Endothelial cell of umbilical vein (primary cell): Measurements from ENCODE around the gene VPS8. TPM values are rescaled to one million over a fixed set of nuclear protein-coding genes. Genes with fewer than 3 reads are reported as not detected.

ENCODE experiments used
- BruUV-seq: library from RNA; stranded (reverse); fragments of 400-500 nt; replicated peaks from 2 replicates; lab custom pipeline; 2021; lab: Mats Ljungman, UMichigan
- CTCF ChIA-PET: fragments of 300-600, 350-600 bp; sonication (Branson Sonifier 250); formaldehyde crosslinking; loops from one replicate; lab custom pipeline; 2021; ENCODE audit warnings: antibody characterized with exemption, inconsistent platforms; lab: Charles Lee
- POLR2A ChIA-PET: fragments of 300-600, 350-600 bp; sonication (Branson Sonifier 250); formaldehyde crosslinking; loops from one replicate; lab custom pipeline; 2021; ENCODE audit warnings: antibody characterized with exemption, inconsistent platforms; lab: Charles Lee
- DNase-seq: peaks from one replicate; pipeline ENCODE4 v3.0.0-alpha.2; 2011; ENCODE audit warnings: low read depth, low spot score
- FAIRE-seq: peaks from 2 replicates; lab custom pipeline; 2011; peaks lifted over from hg19 to GRCh38; lab: Jason Lieb, UNC
- H2AFZ ChIP-seq: 2 replicates; pipeline ENCODE4 v1.6.0; 2012; ENCODE audit warnings: low read depth, low read length, control low read depth, inconsistent platforms
- H3K27ac ChIP-seq: 2 replicates; pipeline ENCODE4 v1.5.1; 2011; ENCODE audit warnings: low read depth, mild to moderate bottlenecking, control low read depth, low read length, moderate library complexity; ENCODE audit not compliant: insufficient read depth
- H3K27me3 ChIP-seq, 2 experiments: 2 replicates each; pipeline versions ENCODE4 v1.6.0 to v1.6.1; 2011; ENCODE audit warnings: low read length in 2 of 2, mixed read lengths in 1 of 2; ENCODE audit not compliant: control insufficient read depth in 2 of 2, insufficient read depth in 2 of 2
- H3K36me3 ChIP-seq, 2 experiments: 2 replicates in 1 of 2; 3 replicates in 1 of 2; pipeline ENCODE4 v1.5.1; 2011; ENCODE audit warnings: low read length in 2 of 2, mild to moderate bottlenecking in 1 of 2, moderate library complexity in 1 of 2; ENCODE audit not compliant: control insufficient read depth in 2 of 2, insufficient read depth in 2 of 2; ENCODE audit errors: extremely low read depth in 1 of 2
- H3K4me1 ChIP-seq: 3 replicates; pipeline ENCODE4 v1.5.1; 2011; ENCODE audit warnings: mild to moderate bottlenecking, low read length; ENCODE audit not compliant: control insufficient read depth, insufficient read depth; ENCODE audit errors: extremely low read depth
- H3K4me2 ChIP-seq: 2 replicates; pipeline ENCODE4 v1.6.1; 2011; ENCODE audit warnings: low read length, control low read depth, mixed read lengths; ENCODE audit not compliant: insufficient read depth
- H3K4me3 ChIP-seq, 3 experiments: fragments of 200-600 bp in 1 of 3; sonication (generic), shearing (Covaris generic) in 1 of 3; replicated peaks in 1 of 3; 2 replicates each; pipeline ENCODE4 v1.5.1; 2011 to 2016; ENCODE audit warnings: control low read depth in 3 of 3, low read length in 3 of 3, mild to moderate bottlenecking in 2 of 3, inconsistent platforms in 1 of 3, low read depth in 1 of 3, moderate library complexity in 1 of 3; ENCODE audit not compliant: insufficient read depth in 1 of 3
- H3K79me2 ChIP-seq: 2 replicates; pipeline ENCODE4 v1.6.0; 2012; ENCODE audit warnings: low read length, inconsistent platforms; ENCODE audit not compliant: control insufficient read depth, insufficient read depth
- H3K9ac ChIP-seq: replicated peaks from 2 replicates; pipeline ENCODE3; 2011; ENCODE audit warnings: low read length, control low read depth; ENCODE audit not compliant: insufficient read depth; ENCODE audit errors: extremely low read depth
- H3K9me1 ChIP-seq: replicated peaks from 3 replicates; pipeline ENCODE4 v1.6.0; 2011; ENCODE audit warnings: mild to moderate bottlenecking, low read length; ENCODE audit not compliant: control insufficient read depth, insufficient read depth; ENCODE audit errors: extremely low read depth
- H3K9me3 ChIP-seq: replicated peaks from 2 replicates; pipeline ENCODE4 v1.5.1; 2012; ENCODE audit warnings: low read length, inconsistent platforms; ENCODE audit not compliant: control insufficient read depth, insufficient read depth
- H4K20me1 ChIP-seq: replicated peaks from 2 replicates; pipeline ENCODE3; 2011; ENCODE audit warnings: mild to moderate bottlenecking, low read length; ENCODE audit not compliant: control insufficient read depth, insufficient read depth; ENCODE audit errors: extremely low read depth
- FOS ChIP-seq: IDR thresholded peaks from 2 replicates; pipeline ENCODE4 v1.6.1; 2011; ENCODE audit warnings: mild to moderate bottlenecking, low read length, moderate library complexity, borderline replicate concordance; ENCODE audit not compliant: insufficient read depth
- GATA2 ChIP-seq: IDR thresholded peaks from 2 replicates; pipeline ENCODE4 v1.7.0; 2011; ENCODE audit warnings: low read depth, mild to moderate bottlenecking, moderate library complexity, mixed read lengths, low read length; ENCODE audit not compliant: insufficient read length, insufficient read depth
- MYC ChIP-seq: IDR thresholded peaks from one replicate; pipeline ENCODE4 v1.6.1; 2011; ENCODE audit warnings: mild to moderate bottlenecking, low read depth, low read length
- POLR2AphosphoS5 ChIP-seq: IDR thresholded peaks from 2 replicates; pipeline ENCODE4 v1.6.1; 2012; ENCODE audit warnings: low read depth, mild to moderate bottlenecking, control low read depth, low read length, moderate library complexity; ENCODE audit not compliant: insufficient read depth
- dilution Hi-C: fragments of 300-500 bp; cut with MboI; formaldehyde crosslinking; loops from one replicate; pipeline ENCODE4 v1.15.0; 2019; ENCODE audit warnings: low sequenced_read_pairs; ENCODE audit not compliant: extremely low pct_ligation_motif_present
- intact Hi-C: fragments of 100-400 bp; cut with micrococcal nuclease; formaldehyde crosslinking; loops from one replicate; pipeline ENCODE4 v1.10.0; 2022
- polyA plus RNA-seq, 4 experiments: library from polyadenylated mRNA; depleted of rRNA in 3 of 4; stranded (reverse) in 3 of 4; unstranded in 1 of 4; fragments of >200 nt; gene quantifications; 2 replicates each; pipeline versions ENCODE4 v1.2.1 to v1.2.3, GENCODE V29; 2011 to 2012; ENCODE audit warnings: missing spikeins in 1 of 4
- total RNA-seq: library from RNA; stranded (reverse); gene quantifications from 2 replicates; pipeline ENCODE4 v1.2.3, GENCODE V29; 2021

VPS8 gene
- total and polyA plus RNA-seq, 2 donors (not counting 3 experiments of a cell fraction or from before 2014, with no cell fraction given): 13.7 to 51.6 TPM

GRCh38 chr3:184766555-184767261 is 45.3 kb upstream of the VPS8 start:
- TF ChIP-seq MYC: no peak
- no peak for TF ChIP-seq POLR2AphosphoS5
- H3K9me1 ChIP-seq: no peaks in the 10 kb centered on the region
- H3K4me3 ChIP-seq: no peak overlapping the region
- no peaks in the 10 kb centered on the region for H3K79me2 ChIP-seq
- H3K36me3 ChIP-seq: no peaks in the 10 kb centered on the region
- no TSS peak for BruUV-seq
- H3K9me3 ChIP-seq: no peaks in the 10 kb centered on the region
- H4K20me1 ChIP-seq: no peaks in the 10 kb centered on the region
- no peak overlapping the region for H2AFZ ChIP-seq
- dilution Hi-C loops (no loop called here), intact Hi-C loops (no loop called here)
- no peak overlapping the region for H3K9ac ChIP-seq
- CTCF ChIA-PET: interaction anchor here (1.0 to 1.4 kb wide), 2 partner anchors 11 to 12 kb away, joined by 3 to 5 read pairs; no protein-coding TSS in a partner anchor
- no peak overlapping the region for H3K27ac ChIP-seq
- FAIRE-seq (no peak), DNase-seq (no peak)
- H3K4me1 ChIP-seq: no peaks in the 10 kb centered on the region
- POLR2A ChIA-PET: no interaction called here
- H3K27me3 ChIP-seq: peaks cover 0 to 2% of the 10 kb centered on the region in 2 experiments
- no peak overlapping the region for H3K4me2 ChIP-seq

- H3K79me2 ChIP-seq: no peaks in the 10 kb centered on the region
- FAIRE-seq (no peak), DNase-seq (no peak)
- H4K20me1 ChIP-seq: no peaks in the 10 kb centered on the region
- no peaks in the 10 kb centered on the region for H3K4me1 ChIP-seq
- H3K4me3 ChIP-seq: no peak overlapping the region
- no peak overlapping the region for H3K4me2 ChIP-seq
- CTCF ChIA-PET: no interaction called here
- H2AFZ ChIP-seq: no peak overlapping the region
- dilution Hi-C loops (no loop called here), intact Hi-C loops (no loop called here)
- no peaks in the 10 kb centered on the region for H3K27me3 ChIP-seq
- no TSS peak for BruUV-seq
- H3K27ac ChIP-seq: no peak overlapping the region
- TF ChIP-seq MYC (no peak), FOS (no peak), GATA2 (no peak)
- H3K9me1 ChIP-seq: no peaks in the 10 kb centered on the region
- no peaks in the 10 kb centered on the region for H3K36me3 ChIP-seq
- no peaks in the 10 kb centered on the region for H3K9me3 ChIP-seq
- POLR2A ChIA-PET: no interaction called here
- H3K9ac ChIP-seq: no peak overlapping the region
These were observed 44.6 kb upstream of the VPS8 start for GRCh38 chr3:184767377-184767776.
